ENCODE data around the gene TMPRSS6. TPM values are rescaled to one million over a fixed set of nuclear protein-coding genes. Genes with fewer than 3 reads are reported as not detected.

The TMPRSS6 gene
- total and polyA plus RNA-seq, 8 donors, result 0.45 to 1.5 (median 0.64) TPM; not detected in 1

DNA sequence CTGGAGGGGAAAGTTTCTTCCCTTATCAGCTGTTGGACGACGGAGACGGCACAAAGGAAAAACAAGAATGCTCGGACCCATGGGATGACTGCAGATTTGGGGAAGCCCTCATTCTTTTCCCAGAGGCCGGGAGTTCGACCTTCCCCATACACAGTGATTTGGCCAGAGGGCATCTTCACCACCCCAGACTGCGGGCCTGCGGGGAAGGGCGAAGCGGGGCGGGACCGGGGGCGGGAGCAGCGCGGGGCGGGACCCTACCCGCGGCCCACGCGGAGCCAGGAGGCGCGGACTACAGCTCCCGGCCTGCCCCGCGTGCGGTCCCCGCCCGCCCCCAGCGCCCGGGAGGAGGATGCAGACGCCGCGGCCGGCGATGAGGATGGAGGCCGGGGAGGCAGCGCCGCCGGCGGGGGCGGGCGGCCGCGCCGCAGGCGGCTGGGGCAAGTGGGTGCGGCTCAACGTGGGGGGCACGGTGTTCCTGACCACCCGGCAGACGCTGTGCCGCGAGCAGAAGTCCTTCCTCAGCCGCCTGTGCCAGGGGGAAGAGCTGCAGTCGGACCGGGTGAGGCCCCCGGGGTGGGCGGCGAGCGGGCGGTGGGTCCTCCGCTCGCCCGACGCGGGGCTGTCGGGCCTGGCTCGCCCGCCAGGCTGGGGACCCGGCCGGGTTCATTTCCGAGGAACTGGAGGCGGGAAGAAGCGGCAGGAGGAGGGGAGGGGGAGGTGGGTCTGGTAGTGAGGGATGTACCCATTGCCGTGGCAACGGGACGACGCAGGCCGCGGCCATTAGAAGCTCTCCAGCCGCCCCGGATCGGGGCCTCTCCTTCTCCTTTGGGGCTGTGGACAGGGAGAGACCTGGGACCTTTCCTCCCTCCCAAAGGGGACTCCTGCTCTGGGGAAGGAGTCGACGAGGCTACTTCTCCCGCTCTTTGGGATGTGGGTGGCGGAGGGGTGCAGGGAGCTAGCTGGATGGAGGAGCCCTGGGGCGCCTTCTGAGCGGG lies 57.8 kb downstream of the TMPRSS6 start, which contains the start of gene KCTD17:
KCTD17 (plus strand) TSS at position 352 of the 995 bp plus-strand sequence; CDS start at position 371, 19 bp downstream.
- H3K27ac ChIP-seq, result peak within 1 kb of the TSS in 1 of 2 donors; percentile 60
- H3K4me1 ChIP-seq, result peaks cover 7 to 25% of the 10 kb centered on the region in 2 donors
- peak; percentile 39 to 93 (median 78) for DNase-seq
- TF ChIP-seq, protein P1, sequence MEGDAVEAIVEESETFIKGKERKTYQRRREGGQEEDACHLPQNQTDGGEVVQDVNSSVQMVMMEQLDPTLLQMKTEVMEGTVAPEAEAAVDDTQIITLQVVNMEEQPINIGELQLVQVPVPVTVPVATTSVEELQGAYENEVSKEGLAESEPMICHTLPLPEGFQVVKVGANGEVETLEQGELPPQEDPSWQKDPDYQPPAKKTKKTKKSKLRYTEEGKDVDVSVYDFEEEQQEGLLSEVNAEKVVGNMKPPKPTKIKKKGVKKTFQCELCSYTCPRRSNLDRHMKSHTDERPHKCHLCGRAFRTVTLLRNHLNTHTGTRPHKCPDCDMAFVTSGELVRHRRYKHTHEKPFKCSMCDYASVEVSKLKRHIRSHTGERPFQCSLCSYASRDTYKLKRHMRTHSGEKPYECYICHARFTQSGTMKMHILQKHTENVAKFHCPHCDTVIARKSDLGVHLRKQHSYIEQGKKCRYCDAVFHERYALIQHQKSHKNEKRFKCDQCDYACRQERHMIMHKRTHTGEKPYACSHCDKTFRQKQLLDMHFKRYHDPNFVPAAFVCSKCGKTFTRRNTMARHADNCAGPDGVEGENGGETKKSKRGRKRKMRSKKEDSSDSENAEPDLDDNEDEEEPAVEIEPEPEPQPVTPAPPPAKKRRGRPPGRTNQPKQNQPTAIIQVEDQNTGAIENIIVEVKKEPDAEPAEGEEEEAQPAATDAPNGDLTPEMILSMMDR (IDR thresholded peaks at IDR 0.05), result no peak
- intact Hi-C loops (cut with DNase I), result no loop called here
- no peaks in the 10 kb centered on the region for H3K9me3 ChIP-seq
- peaks cover 0 to 16% of the 10 kb centered on the region in 2 donors for H3K27me3 ChIP-seq
- peak; percentile 94 for ATAC-seq
- H3K36me3 ChIP-seq, result peaks cover 0 to 5% of the 10 kb centered on the region in 2 donors
- peak within 1 kb of the TSS; percentile 61 to 67 for H3K4me3 ChIP-seq

DNA sequence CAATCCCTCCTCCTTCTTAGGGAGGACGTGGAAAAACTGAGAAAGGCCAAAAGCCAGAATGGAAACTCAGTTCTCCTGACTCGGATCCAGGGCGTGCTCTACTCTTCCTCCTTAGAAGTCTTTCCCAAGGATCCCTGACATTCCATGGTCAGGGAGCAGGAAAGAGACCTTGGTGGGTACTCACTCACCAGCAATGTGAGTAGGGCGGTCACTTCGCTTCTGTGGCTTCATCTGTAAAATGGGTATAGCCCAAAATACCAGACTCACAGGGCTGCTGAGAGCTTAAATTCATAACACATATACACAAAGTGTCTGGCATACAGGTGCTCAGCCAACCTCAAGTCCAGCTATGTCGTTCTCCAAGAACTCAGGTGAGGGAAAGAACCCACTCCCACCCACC lies 58.6 kb downstream of the TMPRSS6 start:
- peaks cover 0 to 16% of the 10 kb centered on the region in 2 donors for H3K27me3 ChIP-seq
- ATAC-seq (no peak), DNase-seq (no peak)
- H3K9me3 ChIP-seq, result no peaks in the 10 kb centered on the region
- TF ChIP-seq, protein P1 (IDR thresholded peaks at IDR 0.05), result no peak
- intact Hi-C loops (cut with DNase I), result no loop called here
- H3K27ac ChIP-seq, result peak overlapping the region in 1 of 2 donors; percentile 60
- H3K36me3 ChIP-seq, result no peaks in the 10 kb centered on the region
- H3K4me1 ChIP-seq, result peaks cover 7 to 25% of the 10 kb centered on the region in 2 donors
- H3K4me3 ChIP-seq, result no peak overlapping the region

DNA sequence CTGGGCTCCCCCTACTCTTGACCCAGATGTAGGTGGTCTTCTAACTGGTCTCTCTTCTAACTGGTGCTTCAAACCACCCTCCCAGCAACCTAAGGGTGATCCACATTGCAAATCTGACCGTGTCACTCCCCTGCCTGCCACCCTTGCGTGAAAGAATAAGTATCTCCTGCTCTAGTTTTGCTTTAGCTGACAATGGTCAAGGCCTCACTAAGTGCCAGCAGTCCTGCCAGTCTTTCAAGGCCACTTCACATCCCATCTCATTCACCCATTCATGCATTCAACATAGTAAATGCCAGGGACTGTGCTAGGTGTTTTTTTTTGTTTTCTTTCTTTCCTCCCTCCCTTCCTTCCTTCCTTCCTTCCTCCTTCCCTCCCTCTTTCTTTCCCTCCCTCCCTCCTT lies 60.3 kb downstream of the TMPRSS6 start:
- ATAC-seq, result no peak

DNA sequence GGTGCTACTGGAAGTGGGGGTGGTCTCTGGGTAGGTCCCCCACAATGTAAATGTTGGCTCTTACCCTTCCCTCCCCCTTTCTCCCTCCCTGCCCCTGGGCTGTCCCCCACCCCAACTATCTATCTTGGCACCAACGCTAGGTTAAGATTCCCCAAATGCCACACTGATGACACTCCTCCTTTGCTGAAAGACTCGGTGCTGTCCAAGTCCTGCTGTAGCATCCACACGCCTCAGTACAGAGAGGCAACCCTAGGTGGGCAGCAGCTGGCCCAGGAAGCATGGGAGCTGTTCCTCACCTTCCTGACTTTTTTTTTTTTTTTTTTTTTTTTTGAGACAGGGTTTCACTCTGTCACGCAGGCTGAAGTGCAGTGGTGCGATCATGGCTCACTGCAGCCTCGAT lies 61.4 kb downstream of the TMPRSS6 start:
- DNase-seq, result no peak
- TF ChIP-seq, protein P1 (IDR thresholded peaks at IDR 0.05), result no peak
- Histone ChIP-seq H3K27me3 (peaks cover 0 to 16% of the 10 kb centered on the region in 2 donors), H3K36me3 (no peaks in the 10 kb centered on the region), H3K9me3 (no peaks in the 10 kb centered on the region), H3K4me1 (peaks cover 7 to 41% of the 10 kb centered on the region in 2 donors), H3K27ac (no peak overlapping the region), H3K4me3 (no peak overlapping the region)
- ATAC-seq, result no peak
- intact Hi-C loops (cut with DNase I), result no loop called here

More for the DNA sequence above, 60.3 kb downstream of the TMPRSS6 start:
- peaks cover 0 to 16% of the 10 kb centered on the region in 2 donors for H3K27me3 ChIP-seq
- H3K4me3 ChIP-seq, result no peak overlapping the region
- no peaks in the 10 kb centered on the region for H3K36me3 ChIP-seq
- peaks cover 7 to 36% of the 10 kb centered on the region in 2 donors for H3K4me1 ChIP-seq
- no peaks in the 10 kb centered on the region for H3K9me3 ChIP-seq
- intact Hi-C loops (cut with DNase I), result no loop called here
- TF ChIP-seq, protein P1 (IDR thresholded peaks at IDR 0.05), result no peak
- H3K27ac ChIP-seq, result no peak overlapping the region
- no peak for DNase-seq

DNA sequence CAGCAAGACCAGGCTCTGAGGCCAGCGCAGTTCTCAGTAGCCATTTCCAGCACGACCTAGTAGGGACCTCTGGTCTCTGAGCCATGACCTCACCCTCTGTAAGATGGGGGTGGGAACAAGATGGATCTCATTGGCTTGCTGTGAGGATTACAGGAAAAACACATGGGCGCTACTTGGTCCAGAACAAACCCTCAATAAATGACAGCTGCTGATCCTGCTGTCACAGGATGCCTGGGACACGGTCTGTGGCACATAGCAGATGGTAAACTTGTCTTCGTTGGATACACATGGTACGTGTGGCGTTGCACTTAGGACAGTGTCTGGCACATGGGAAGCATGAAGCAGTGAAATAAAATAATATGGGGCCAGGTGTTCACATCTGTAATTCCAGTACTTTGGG lies 62.5 kb downstream of the TMPRSS6 start:
- TF ChIP-seq, protein P1 (IDR thresholded peaks at IDR 0.05), result no peak
- peaks cover under 1 to 29% of the 10 kb centered on the region in 2 donors for H3K4me1 ChIP-seq
- H3K9me3 ChIP-seq, result no peaks in the 10 kb centered on the region
- no peaks in the 10 kb centered on the region for H3K36me3 ChIP-seq
- peaks cover 0 to 8% of the 10 kb centered on the region in 2 donors for H3K27me3 ChIP-seq
- DNase-seq (no peak), ATAC-seq (no peak)
- H3K4me3 ChIP-seq, result no peak overlapping the region
- H3K27ac ChIP-seq, result no peak overlapping the region
- intact Hi-C loops (cut with DNase I), result no loop called here
